NT2/D1 (cell line): ENCODE results near the gene FBXO30.

Source experiments
- DNase-seq: peaks from one replicate; pipeline ENCODE4 v3.0.0-alpha.2; 2011; ENCODE audit warnings: low read depth, low spot score
- H3K27me3 ChIP-seq: 2 replicates; pipeline ENCODE4 v1.6.0; 2011; ENCODE audit warnings: mild to moderate bottlenecking; ENCODE audit not compliant: insufficient read length, insufficient read depth
- H3K36me3 ChIP-seq: 2 replicates; pipeline ENCODE4 v1.6.1; 2011; ENCODE audit warnings: mild to moderate bottlenecking, low read length, mixed read lengths; ENCODE audit not compliant: insufficient read depth, insufficient read length
- H3K4me1 ChIP-seq: 2 replicates; pipeline ENCODE4 v1.5.1; 2011; ENCODE audit not compliant: insufficient read depth, insufficient read length
- H3K4me3 ChIP-seq: 2 replicates; pipeline ENCODE4 v1.5.1; 2011; ENCODE audit warnings: low read depth; ENCODE audit not compliant: insufficient read length
- H3K9ac ChIP-seq: 2 replicates; pipeline ENCODE4 v1.6.0; 2011; ENCODE audit warnings: low read depth; ENCODE audit not compliant: insufficient read length
- H3K9me3 ChIP-seq: 2 replicates; pipeline ENCODE4 v1.5.1; 2011; ENCODE audit warnings: mild to moderate bottlenecking, low read length; ENCODE audit not compliant: insufficient read depth
- SUZ12 ChIP-seq: IDR thresholded peaks from 2 replicates; pipeline ENCODE4 v1.6.1; 2011; ENCODE audit not compliant: insufficient read length, insufficient read depth; ENCODE audit errors: extremely low read depth
- YY1 ChIP-seq: IDR thresholded peaks from 2 replicates; pipeline ENCODE4 v1.6.1; 2011; ENCODE audit not compliant: insufficient read length, insufficient read depth
- ZNF274 ChIP-seq: IDR thresholded peaks from 2 replicates; pipeline ENCODE4 v1.6.1; 2011; ENCODE audit warnings: mild to moderate bottlenecking, low read depth, low read length

The FBXO30 gene

GRCh38 chr6:145816392-145816791 lies 1.8 kb upstream of the FBXO30 start:
- Histone ChIP-seq H3K9me3 (no peaks in the 10 kb centered on the region), H3K4me3 (no peak overlapping the region), H3K27me3 (no peaks in the 10 kb centered on the region), H3K9ac (no peak overlapping the region), H3K4me1 (no peaks in the 10 kb centered on the region), H3K36me3 (no peaks in the 10 kb centered on the region)
- DNase-seq: no peak
- TF ChIP-seq YY1 (no peak), SUZ12 (no peak), ZNF274 (no peak)

DNA sequence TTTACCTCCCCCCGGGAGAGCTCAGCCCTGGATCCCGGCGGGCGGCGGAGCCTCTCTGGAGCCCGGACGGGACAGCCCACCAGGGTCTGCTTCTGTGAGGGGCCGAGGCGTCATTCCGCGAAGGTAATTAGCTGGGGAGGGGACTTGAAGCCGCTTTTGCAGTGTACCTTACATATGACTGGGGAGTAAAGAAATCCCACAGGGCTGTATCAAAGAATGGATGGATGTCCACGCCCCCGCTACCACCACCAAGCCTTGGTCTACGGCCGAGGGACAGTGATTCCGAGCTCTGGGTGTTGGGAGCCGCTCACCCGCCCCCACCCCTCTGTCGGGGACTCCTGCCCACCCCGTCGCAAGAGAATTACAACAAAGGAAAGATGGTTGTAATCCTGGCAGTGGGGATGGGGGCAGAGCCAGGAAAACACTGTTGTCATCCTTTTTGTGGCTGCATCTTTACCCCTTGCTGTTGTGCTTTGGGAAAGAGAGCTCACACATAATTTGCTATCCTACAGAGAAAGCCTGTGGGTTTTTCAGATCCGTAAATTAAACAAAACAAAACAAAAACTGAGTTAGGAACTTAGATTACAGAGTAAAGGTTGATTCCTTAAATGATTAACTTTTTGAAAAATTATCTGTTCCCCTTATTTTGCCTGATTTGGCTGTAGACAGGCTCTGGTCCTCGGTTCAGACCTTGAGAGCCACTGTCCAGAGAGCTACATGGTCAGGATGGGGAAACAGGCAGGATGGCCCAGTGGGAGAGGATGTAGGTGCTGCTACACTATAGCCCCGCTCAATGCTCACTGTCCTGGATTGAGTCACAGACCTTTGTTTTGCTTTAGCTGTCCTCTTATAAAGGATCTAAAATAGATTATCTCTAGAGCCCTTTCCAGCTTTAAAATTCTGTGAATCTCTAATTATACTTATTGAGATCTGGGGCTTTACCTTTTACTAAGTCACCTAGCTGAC lies 997 bp upstream of the FBXO30 start:
- TF ChIP-seq YY1: no peak
- TF ChIP-seq ZNF274: no peak
- TF ChIP-seq SUZ12: no peak
- H3K9me3 ChIP-seq: no peaks in the 10 kb centered on the region
- H3K4me1 ChIP-seq: no peaks in the 10 kb centered on the region
- peak overlapping the region; percentile 57 for H3K4me3 ChIP-seq
- peaks cover 5% of the 10 kb centered on the region for H3K36me3 ChIP-seq
- DNase-seq: no peak
- no peaks in the 10 kb centered on the region for H3K27me3 ChIP-seq
- peak overlapping the region; percentile 90 for H3K9ac ChIP-seq

DNA sequence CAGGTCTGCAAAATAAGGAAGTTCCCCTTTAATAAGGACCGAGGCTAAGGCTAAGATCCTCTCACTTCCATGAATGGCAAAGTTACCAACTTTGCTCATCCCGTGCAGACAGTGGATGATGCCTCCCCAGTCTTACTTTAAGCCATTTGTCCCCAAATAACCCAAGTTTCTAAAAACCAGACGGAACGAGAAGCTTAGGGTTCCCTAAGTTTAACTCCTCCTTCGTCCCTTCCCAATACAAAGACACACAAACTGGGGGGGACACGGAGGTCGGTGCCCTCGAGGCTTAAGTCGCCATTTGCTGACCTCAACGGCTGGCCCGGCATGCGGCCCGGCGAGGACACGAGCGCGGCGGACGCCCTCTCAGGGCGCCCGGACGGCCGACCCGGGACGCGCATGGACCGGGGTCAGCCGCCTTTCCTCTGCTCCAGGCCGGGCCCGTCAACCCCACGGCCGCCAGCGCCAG lies 527 bp downstream of the FBXO30 start:
- peak overlapping the region; percentile 85 for H3K9ac ChIP-seq
- peaks cover 5% of the 10 kb centered on the region for H3K36me3 ChIP-seq
- no peaks in the 10 kb centered on the region for H3K9me3 ChIP-seq
- DNase-seq: peak; percentile 16
- peak overlapping the region; percentile 75 for H3K4me3 ChIP-seq
- TF ChIP-seq ZNF274 (no peak), SUZ12 (no peak), YY1 (no peak)
- H3K4me1 ChIP-seq: no peaks in the 10 kb centered on the region
- no peaks in the 10 kb centered on the region for H3K27me3 ChIP-seq

- no peak for TF ChIP-seq ZNF274
- no peak for TF ChIP-seq SUZ12
- TF ChIP-seq YY1: no peak
- H3K9ac ChIP-seq: peak overlapping the region; percentile 85
- no peaks in the 10 kb centered on the region for H3K27me3 ChIP-seq
- H3K9me3 ChIP-seq: no peaks in the 10 kb centered on the region
- peak overlapping the region; percentile 75 for H3K4me3 ChIP-seq
- no peaks in the 10 kb centered on the region for H3K4me1 ChIP-seq
- DNase-seq: no peak
- peaks cover 5% of the 10 kb centered on the region for H3K36me3 ChIP-seq
Measured at GRCh38 chr6:145813285-145814034, 1.1 kb downstream of the FBXO30 start.

DNA sequence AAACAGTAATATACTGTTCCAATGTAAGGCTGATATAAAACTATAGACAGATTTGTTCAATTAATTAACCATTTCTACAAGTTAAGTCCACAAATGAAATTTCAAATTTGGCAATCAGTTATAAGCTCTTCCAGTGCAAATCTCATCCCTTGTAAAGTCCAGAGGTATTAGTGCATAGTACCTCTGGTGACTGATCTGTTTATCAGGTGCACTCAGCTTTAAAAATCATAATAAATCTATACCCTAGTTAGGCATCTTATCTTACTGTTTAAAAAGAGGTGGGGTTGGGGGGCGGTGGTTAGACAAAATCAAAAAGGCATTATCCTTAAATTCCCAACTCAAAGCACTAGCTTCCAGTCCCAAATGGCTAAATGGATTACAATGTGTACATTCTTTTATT lies 2.9 kb downstream of the FBXO30 start:
- peaks cover 10% of the 10 kb centered on the region for H3K36me3 ChIP-seq
- DNase-seq: no peak
- H3K27me3 ChIP-seq: no peaks in the 10 kb centered on the region
- H3K9me3 ChIP-seq: no peaks in the 10 kb centered on the region
- TF ChIP-seq ZNF274 (no peak), YY1 (no peak), SUZ12 (no peak)
- no peak overlapping the region for H3K9ac ChIP-seq
- no peak overlapping the region for H3K4me3 ChIP-seq
- H3K4me1 ChIP-seq: no peaks in the 10 kb centered on the region

DNA sequence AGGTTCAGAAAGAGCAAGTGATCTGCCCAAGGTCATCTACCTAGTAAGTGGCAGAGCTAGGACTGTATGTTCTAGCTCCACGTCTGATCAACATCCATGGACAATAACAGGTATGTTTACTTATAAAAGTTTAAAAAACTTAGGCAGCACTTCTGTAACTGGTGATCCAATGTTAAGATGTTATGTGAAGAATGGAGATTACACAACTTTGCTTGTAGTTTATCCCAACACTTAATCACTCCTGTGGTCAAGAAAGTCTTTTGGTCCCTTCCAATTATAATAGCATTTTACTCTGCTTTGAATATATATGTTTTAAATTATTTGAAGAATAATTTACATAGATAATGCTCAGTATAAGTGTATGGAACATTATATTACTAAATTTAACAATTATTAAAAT lies 4.8 kb downstream of the FBXO30 start:
- no peak for DNase-seq
- peaks cover 27% of the 10 kb centered on the region for H3K36me3 ChIP-seq
- no peak overlapping the region for H3K4me3 ChIP-seq
- H3K4me1 ChIP-seq: no peaks in the 10 kb centered on the region
- H3K27me3 ChIP-seq: no peaks in the 10 kb centered on the region
- no peak overlapping the region for H3K9ac ChIP-seq
- no peaks in the 10 kb centered on the region for H3K9me3 ChIP-seq
- no peak for TF ChIP-seq SUZ12
- TF ChIP-seq YY1: no peak
- TF ChIP-seq ZNF274: no peak

DNA sequence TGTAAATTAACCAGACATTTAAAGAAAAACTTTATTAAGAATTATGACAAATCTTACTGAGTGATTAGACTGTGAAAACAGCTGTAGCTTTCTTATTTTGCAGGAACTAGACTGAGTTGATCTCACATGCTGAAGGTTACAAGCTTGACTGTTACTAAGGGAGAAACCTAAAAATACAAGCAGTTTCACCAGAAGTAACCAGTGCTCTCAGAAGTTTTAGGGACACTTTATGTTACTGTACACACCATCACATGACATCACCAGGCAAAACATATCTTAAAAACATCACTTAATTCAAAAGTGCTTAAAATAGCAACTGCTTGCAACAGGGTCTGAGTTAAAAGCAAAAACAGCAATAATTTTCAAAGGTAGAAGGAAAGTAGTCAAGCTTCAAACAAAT lies 5.4 kb downstream of the FBXO30 start:
- no peak for DNase-seq
- TF ChIP-seq ZNF274 (no peak), YY1 (no peak), SUZ12 (no peak)
- H3K9me3 ChIP-seq: no peaks in the 10 kb centered on the region
- H3K27me3 ChIP-seq: no peaks in the 10 kb centered on the region
- H3K9ac ChIP-seq: no peak overlapping the region
- no peak overlapping the region for H3K4me3 ChIP-seq
- H3K36me3 ChIP-seq: peaks cover 33% of the 10 kb centered on the region
- no peaks in the 10 kb centered on the region for H3K4me1 ChIP-seq
